COR-L47 (cell line): ENCODE results near the gene COPS8.

Source experiments
- DNase-seq: peaks from one replicate; lab custom pipeline; 2025; lab: John Stamatoyannopoulos, UW

Gene COPS8

GRCh38 chr2:237130562-237131421 is 45.1 kb downstream of the COPS8 start:
- DNase-seq = no peak

- DNase-seq = no peak
Observed at GRCh38 chr2:237131749-237132533, 46.3 kb downstream of the COPS8 start.

- DNase-seq = no peak
Observed at GRCh38 chr2:237132799-237133198, 47.1 kb downstream of the COPS8 start.

- DNase-seq = no peak
Observed at GRCh38 chr2:237134321-237135230, 48.9 kb downstream of the COPS8 start.

- no peak for DNase-seq
Observed at GRCh38 chr2:237136824-237137223, 51.1 kb downstream of the COPS8 start.

- DNase-seq = no peak
Observed at GRCh38 chr2:237137626-237138323, 52.1 kb downstream of the COPS8 start.

GRCh38 chr2:237139123-237139675 is 53.5 kb downstream of the COPS8 start:
- no peak for DNase-seq

GRCh38 chr2:237140689-237141285 is 55.1 kb downstream of the COPS8 start:
- no peak for DNase-seq

- no peak for DNase-seq
Observed at GRCh38 chr2:237141571-237142051, 55.9 kb downstream of the COPS8 start.

- no peak for DNase-seq
Observed at GRCh38 chr2:237143118-237143517, 57.4 kb downstream of the COPS8 start.

GRCh38 chr2:237143676-237144440 is 58.2 kb downstream of the COPS8 start:
- DNase-seq = no peak

GRCh38 chr2:237144516-237144915 is 58.8 kb downstream of the COPS8 start:
- DNase-seq = no peak

- no peak for DNase-seq
Observed at GRCh38 chr2:237147317-237147716, 61.6 kb downstream of the COPS8 start.

GRCh38 chr2:237148624-237149023 is 62.9 kb downstream of the COPS8 start:
- no peak for DNase-seq

GRCh38 chr2:237149425-237149824 is 63.7 kb downstream of the COPS8 start:
- DNase-seq = no peak
